Nephron progenitor cell (in vitro differentiated cells): ENCODE results near the gene CEACAM18.
"Not testable (repeated sequence)": the region's sequence is repeated elsewhere in the genome, so short reads cannot be mapped to it uniquely, and the experiment has no call there.

Source experiments
- DNase-seq: peaks from one replicate; pipeline ENCODE4 v3.0.0; 2021
- H3K27ac Mint-ChIP-seq: 2 replicates; pipeline ENCODE4 v1.8.0; 2021; ENCODE audit warnings: mild to moderate bottlenecking, moderate library complexity, mixed read lengths
- H3K27me3 Mint-ChIP-seq: 2 replicates; pipeline ENCODE4 v1.8.0; 2021; ENCODE audit warnings: mild to moderate bottlenecking, low read depth, mixed read lengths; ENCODE audit not compliant: poor library complexity
- H3K36me3 Mint-ChIP-seq: 2 replicates; pipeline ENCODE4 v1.8.0; 2021; ENCODE audit warnings: low read depth, mixed read lengths
- H3K4me1 Mint-ChIP-seq: 2 replicates; pipeline ENCODE4 v1.8.0; 2021; ENCODE audit warnings: mixed read lengths
- H3K4me3 Mint-ChIP-seq: 2 replicates; pipeline ENCODE4 v1.8.0; 2021; ENCODE audit warnings: mild to moderate bottlenecking, moderate library complexity, mixed read lengths
- H3K9me3 Mint-ChIP-seq: 2 replicates; pipeline ENCODE4 v1.8.0; 2021; ENCODE audit warnings: mild to moderate bottlenecking, moderate library complexity, mixed read lengths
- CTCF ChIP-seq: fragments of 200-600 bp; sonication (generic); IDR thresholded peaks from 2 replicates; pipeline ENCODE4 v1.5.0; 2021; ENCODE audit warnings: antibody characterized with exemption

The CEACAM18 gene

DNA sequence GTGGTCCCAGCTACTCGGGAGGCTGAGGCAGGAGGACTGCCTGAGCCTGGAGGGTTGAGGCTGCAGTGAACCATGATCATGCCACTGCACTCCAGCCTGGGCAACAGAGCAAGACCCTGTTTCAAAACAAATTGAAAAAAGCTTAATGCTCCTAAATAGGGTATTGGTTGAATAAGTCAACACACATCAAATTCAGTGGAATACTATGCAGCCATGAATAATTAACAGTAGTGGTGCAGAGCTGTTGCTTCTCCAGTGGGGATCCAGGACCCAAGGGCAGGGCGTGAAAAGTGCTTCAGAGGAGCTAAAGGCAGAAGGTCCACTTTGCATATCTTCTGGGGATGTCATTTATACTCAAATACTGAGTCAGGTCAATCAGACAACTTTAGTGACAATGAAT lies 38.3 kb upstream of the CEACAM18 start:
- H3K27ac Mint-ChIP-seq: no peak overlapping the region
- H3K27me3 Mint-ChIP-seq: peaks cover 25% of the 10 kb centered on the region
- no peaks in the 10 kb centered on the region for H3K36me3 Mint-ChIP-seq
- no peak for DNase-seq
- TF ChIP-seq CTCF: no peak
- H3K4me1 Mint-ChIP-seq: no peaks in the 10 kb centered on the region
- H3K4me3 Mint-ChIP-seq: no peak overlapping the region
- H3K9me3 Mint-ChIP-seq: peaks cover 7% of the 10 kb centered on the region

DNA sequence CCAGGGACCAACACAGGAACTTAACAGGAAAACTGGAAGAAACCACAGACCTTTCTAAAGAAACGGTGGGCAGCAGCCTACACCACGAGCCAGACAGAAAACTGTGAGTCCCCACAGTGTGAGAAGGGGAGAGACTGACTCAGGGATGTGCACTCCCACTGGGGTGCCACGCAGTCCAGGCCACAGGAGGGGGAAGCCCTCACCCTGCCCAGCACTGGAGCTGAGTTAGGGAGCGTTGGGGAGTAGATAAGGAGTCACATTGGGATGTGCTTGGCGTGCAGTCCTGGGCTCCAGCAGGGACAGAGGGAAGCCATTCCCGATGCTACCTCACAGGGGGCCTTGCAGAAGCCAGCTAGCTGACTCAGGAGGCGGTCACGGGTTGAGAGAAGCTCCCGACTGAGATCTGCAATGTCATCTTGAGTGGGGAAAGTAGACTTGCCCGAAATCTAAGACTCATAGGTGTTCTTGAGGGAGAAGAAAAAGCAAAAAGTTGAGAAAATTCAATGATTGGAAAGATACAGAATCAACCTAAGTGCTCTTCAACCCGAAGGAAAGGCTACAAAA lies 37.4 kb upstream of the CEACAM18 start:
- Mint-ChIP-seq H3K36me3 (no peaks in the 10 kb centered on the region), H3K4me3 (no peak overlapping the region), H3K27me3 (peaks cover 24% of the 10 kb centered on the region), H3K4me1 (no peaks in the 10 kb centered on the region), H3K27ac (no peak overlapping the region), H3K9me3 (peaks cover 7% of the 10 kb centered on the region)
- no peak for DNase-seq
- no peak for TF ChIP-seq CTCF

GRCh38 chr19:51441410-51442390 lies 36.6 kb upstream of the CEACAM18 start:
- Mint-ChIP-seq H3K36me3 (no peaks in the 10 kb centered on the region), H3K4me3 (no peak overlapping the region)
- no peak for DNase-seq

GRCh38 chr19:51447510-51447909 lies 30.8 kb upstream of the CEACAM18 start:
- H3K27me3 Mint-ChIP-seq: peaks cover 12% of the 10 kb centered on the region
- not testable (repeated sequence) for H3K36me3 Mint-ChIP-seq, H3K4me1 Mint-ChIP-seq, H3K27ac Mint-ChIP-seq, DNase-seq, H3K4me3 Mint-ChIP-seq
- peaks cover 56% of the 10 kb centered on the region for H3K9me3 Mint-ChIP-seq

More at GRCh38 chr19:51441410-51442390, 36.6 kb upstream of the CEACAM18 start:
- Mint-ChIP-seq H3K27ac (no peak overlapping the region), H3K9me3 (peaks cover 11% of the 10 kb centered on the region), H3K4me1 (no peaks in the 10 kb centered on the region), H3K27me3 (peaks cover 19% of the 10 kb centered on the region)
- TF ChIP-seq CTCF: no peak

DNA sequence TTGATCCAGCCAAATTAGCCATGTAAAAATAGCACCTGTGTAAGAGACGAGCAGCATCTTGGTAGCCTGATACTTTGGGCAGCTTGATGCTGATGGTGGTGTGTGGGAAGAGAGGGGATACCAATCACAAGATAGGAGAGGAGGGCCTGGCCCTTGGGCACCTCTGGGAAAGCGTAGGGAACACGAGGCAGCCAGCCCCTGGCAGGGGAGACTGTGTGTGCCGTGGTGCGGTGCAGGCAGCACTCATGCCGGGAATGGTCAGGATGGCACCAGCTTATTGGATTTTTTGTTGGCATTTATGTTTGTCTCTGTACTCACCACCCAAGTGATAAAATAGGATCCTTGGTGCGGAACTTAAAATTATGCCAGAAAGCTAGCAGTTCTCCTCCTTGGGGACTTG lies 30.3 kb upstream of the CEACAM18 start:
- Mint-ChIP-seq H3K9me3 (peaks cover 58% of the 10 kb centered on the region), H3K36me3 (no peaks in the 10 kb centered on the region), H3K4me3 (no peak overlapping the region), H3K27ac (no peak overlapping the region), H3K27me3 (peaks cover 10% of the 10 kb centered on the region), H3K4me1 (no peaks in the 10 kb centered on the region)
- DNase-seq: no peak
- no peak for TF ChIP-seq CTCF

GRCh38 chr19:51448411-51449016 lies 29.8 kb upstream of the CEACAM18 start:
- Mint-ChIP-seq H3K36me3 (no peaks in the 10 kb centered on the region), H3K9me3 (peaks cover 63% of the 10 kb centered on the region), H3K27me3 (peaks cover 10% of the 10 kb centered on the region), H3K4me1 (no peaks in the 10 kb centered on the region), H3K27ac (no peak overlapping the region), H3K4me3 (no peak overlapping the region)
- DNase-seq: no peak
- no peak for TF ChIP-seq CTCF
